NCI-H1105 (cell line): Measurements from ENCODE around the gene SZT2.
"Not testable (repeated sequence)": the region's sequence is repeated elsewhere in the genome, so short reads cannot be mapped to it uniquely, and the experiment has no call there.

Experiments
- DNase-seq: peaks from one replicate; lab custom pipeline; 2025; lab: John Stamatoyannopoulos, UW

SZT2 gene

GRCh38 chr1:43492826-43493225, 103.1 kb downstream of the SZT2 start:
- DNase-seq = no peak

- DNase-seq = no peak
Measured at GRCh38 chr1:43493661-43494450, 104.2 kb downstream of the SZT2 start.

- DNase-seq = no peak
Measured at GRCh38 chr1:43495204-43495603, 105.5 kb downstream of the SZT2 start.

GRCh38 chr1:43499898-43500297, 110.2 kb downstream of the SZT2 start:
- DNase-seq = no peak

- not testable (repeated sequence) for DNase-seq
Measured at GRCh38 chr1:43501806-43502205, 112.1 kb downstream of the SZT2 start.

DNA sequence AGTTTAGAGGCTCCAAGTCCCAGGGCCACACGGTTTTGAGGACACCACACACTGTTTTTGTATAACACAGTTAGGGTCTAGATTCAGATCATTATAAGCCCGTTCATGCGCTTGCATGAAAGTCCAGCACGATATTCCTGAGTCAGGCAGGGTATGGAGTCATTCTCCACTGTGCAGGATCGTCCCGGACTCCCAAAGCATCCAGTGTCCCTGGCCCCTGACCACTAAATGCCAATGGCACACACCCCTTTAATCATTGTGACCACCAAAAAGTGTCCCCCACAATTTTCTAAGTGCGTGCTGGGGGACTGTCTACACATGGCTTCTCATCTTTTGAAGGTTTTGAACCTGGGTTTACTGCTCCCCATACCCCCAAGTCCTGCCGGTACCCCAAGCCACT, 113.8 kb downstream of the SZT2 start:
- DNase-seq = no peak
